AG04450 (cell line): ENCODE results near the gene CTXN1. TPM values are rescaled to one million over a fixed set of nuclear protein-coding genes. Genes with fewer than 3 reads are reported as not detected.

Experiments
- CTCF ChIA-PET: fragments of 300-600, 350-600 bp; formaldehyde crosslinking; extraction: SDS; loops from one replicate; lab custom pipeline; 2022; ENCODE audit warnings: antibody characterized with exemption, inconsistent platforms; lab: Charles Lee
- POLR2A ChIA-PET: fragments of 350-600 bp; formaldehyde crosslinking; extraction: SDS; loops from one replicate; lab custom pipeline; 2021; ENCODE audit warnings: antibody characterized with exemption, inconsistent platforms; lab: Yijun Ruan, JAX
- DNase-seq: peaks from one replicate; pipeline ENCODE4 v3.0.0-alpha.2; 2011; ENCODE audit warnings: low read depth, low spot score
- H3K27ac ChIP-seq: one replicate; pipeline ENCODE4 v1.5.1; 2012; ENCODE audit warnings: low read depth, low read length, control low read depth
- H3K27me3 ChIP-seq: one replicate; pipeline ENCODE4 v1.6.0; 2012; ENCODE audit warnings: low read length; ENCODE audit not compliant: control insufficient read depth, insufficient read depth
- H3K4me3 ChIP-seq: 2 replicates; pipeline ENCODE4 v1.5.1; 2011; ENCODE audit warnings: mild to moderate bottlenecking, low read depth, low read length, control low read depth
- H3K9me3 ChIP-seq: 2 replicates; pipeline ENCODE4 v1.5.1; 2012; ENCODE audit warnings: low read length; ENCODE audit not compliant: control insufficient read depth, insufficient read depth
- CTCF ChIP-seq: IDR thresholded peaks from 2 replicates; pipeline ENCODE4 v1.5.1; 2011; ENCODE audit warnings: low read depth, low read length, control low read depth, inconsistent platforms
- polyA plus RNA-seq: library from polyadenylated mRNA; depleted of rRNA; stranded (reverse); fragments of >200 nt; gene quantifications from 2 replicates; pipeline ENCODE4 v1.2.3, GENCODE V29; 2011

Gene CTXN1
- polyA plus RNA-seq, 1 experiment, result 0.95 TPM

GRCh38 chr19:7953060-7953459 is 27.1 kb upstream of the CTXN1 start:
- Histone ChIP-seq H3K4me3 (no peak overlapping the region), H3K27me3 (no peaks in the 10 kb centered on the region), H3K27ac (no peak overlapping the region), H3K9me3 (no peaks in the 10 kb centered on the region; the same call in 1 of the 2 replicates)
- TF ChIP-seq CTCF, result no peak
- no peak for DNase-seq
- ChIA-PET POLR2A (no interaction called here), CTCF (interaction anchor here (0.7 to 3.2 kb wide), 2 partner anchors 9 to 50 kb away, joined by 3 to 21 read pairs; partner anchors contain the start of gene TIMM44)

DNA sequence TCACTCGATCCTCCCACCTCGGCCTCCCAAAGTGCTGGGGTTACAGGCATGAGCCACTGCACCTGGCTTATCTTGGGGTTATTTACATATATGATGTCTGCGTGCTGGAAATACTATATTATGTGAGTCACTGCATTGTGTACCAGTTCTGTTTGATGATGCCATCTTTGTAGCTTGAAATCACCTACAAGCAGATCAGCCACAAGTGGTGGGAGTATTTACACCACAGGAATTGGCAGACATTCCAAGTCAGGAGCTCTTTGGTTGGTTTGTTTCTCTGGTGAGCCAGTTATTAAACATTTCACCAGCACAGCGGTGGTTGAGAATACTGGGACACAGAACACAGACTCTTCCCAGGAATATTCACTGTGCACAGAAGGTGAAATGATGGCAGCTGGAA is 22.0 kb upstream of the CTXN1 start:
- ChIA-PET POLR2A (no interaction called here), CTCF (interaction anchor here (0.6 to 1.7 kb wide), 2 partner anchors 299 to 304 kb away, joined by 5 to 10 read pairs; no protein-coding TSS in a partner anchor)
- Histone ChIP-seq H3K27me3 (no peaks in the 10 kb centered on the region), H3K9me3 (peaks cover 3% of the 10 kb centered on the region; the same call in 1 of the 2 replicates), H3K4me3 (no peak overlapping the region), H3K27ac (no peak overlapping the region)
- no peak for TF ChIP-seq CTCF
- DNase-seq, result no peak

GRCh38 chr19:7944177-7944761 is 18.3 kb upstream of the CTXN1 start:
- H3K4me3 ChIP-seq, result peak overlapping the region; percentile 71
- TF ChIP-seq CTCF, result peak; percentile 84
- POLR2A ChIA-PET, result interaction anchor here (0.7 to 2.4 kb wide), 7 partner anchors 15 to 311 kb away, joined by 3 to 22 read pairs (median 5); partner anchors contain the start of genes ELAVL1 and MAP2K7
- peak; percentile 79 for DNase-seq
- CTCF ChIA-PET, result interaction anchor here (0.5 to 3.9 kb wide), 43 partner anchors 10 to 1286 kb away, joined by 3 to 57 read pairs (median 5); partner anchors contain the start of genes ELAVL1, LRRC8E, MAP2K7 and SNAPC2
- H3K27ac ChIP-seq, result peak overlapping the region; percentile 91
- no peaks in the 10 kb centered on the region for H3K27me3 ChIP-seq
- H3K9me3 ChIP-seq, result peaks cover 3% of the 10 kb centered on the region; the same call in 1 of the 2 replicates

DNA sequence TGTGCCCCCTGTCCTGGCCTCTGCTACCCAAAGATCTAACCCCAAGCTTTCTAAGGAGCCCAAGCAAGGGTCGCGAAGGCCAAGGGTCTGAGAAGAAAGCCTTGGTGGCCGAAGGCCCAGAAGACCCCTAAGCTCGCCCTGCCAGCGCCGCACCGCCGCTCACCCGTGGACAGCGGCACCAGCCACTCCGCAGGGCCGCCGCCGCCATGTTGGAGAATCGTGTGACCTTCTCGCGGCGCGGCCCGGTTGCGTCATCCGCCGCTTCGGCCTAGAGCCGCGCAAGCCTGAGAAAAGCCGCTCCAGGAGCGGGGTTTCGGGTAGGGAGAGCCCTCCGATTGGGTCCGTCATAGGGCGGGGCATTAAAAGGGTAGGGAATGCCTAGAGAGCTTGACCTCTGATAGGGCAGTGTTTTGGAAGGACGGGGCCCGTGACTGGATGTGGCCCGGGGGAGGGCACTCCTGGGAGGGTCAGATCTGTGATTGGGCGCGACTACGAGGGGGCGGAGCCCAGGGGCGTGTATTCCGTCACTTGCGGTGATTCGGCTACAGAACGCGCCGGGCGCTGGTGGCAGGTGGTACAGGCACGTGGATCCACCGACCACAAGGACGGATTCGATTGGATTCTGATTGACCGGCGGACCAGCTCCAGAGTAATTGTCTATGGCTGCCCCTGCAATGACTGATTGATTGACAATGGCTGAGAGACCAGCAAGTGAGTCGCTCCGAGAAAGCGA is 17.7 kb upstream of the CTXN1 start, which contains the start of gene TIMM44:
TSS of gene TIMM44 (minus strand) at position 223 of the 733 bp plus-strand sequence. CDS start at position 208, 15 bp downstream.
- POLR2A ChIA-PET, result interaction anchor here (0.7 to 2.4 kb wide), 8 partner anchors 12 to 311 kb away, joined by 3 to 22 read pairs (median 6); partner anchors contain the start of genes ELAVL1 and MAP2K7

More for the DNA sequence above, 17.7 kb upstream of the CTXN1 start, which contains the start of gene TIMM44:
- CTCF ChIA-PET, result interaction anchor here (0.5 to 3.9 kb wide), 39 partner anchors 9 to 842 kb away, joined by 3 to 57 read pairs (median 6); partner anchors contain the start of genes LRRC8E, MAP2K7, SNAPC2 and ZNF414
- Histone ChIP-seq H3K4me3 (peak within 1 kb of the TSS; percentile 96), H3K27me3 (no peaks in the 10 kb centered on the region), H3K9me3 (peaks cover 3% of the 10 kb centered on the region; the same call in 1 of the 2 replicates), H3K27ac (peak within 1 kb of the TSS; percentile 93)
- TF ChIP-seq CTCF, result no peak
- peak; percentile 99 for DNase-seq
